ENCODE measurements around the gene HMG20B.
"Not testable (repeated sequence)": the region's sequence is repeated elsewhere in the genome, so short reads cannot be mapped to it uniquely, and the experiment has no call there.

The HMG20B gene

GRCh38 chr19:3572855-3573161, at the start of gene HMG20B:
TSS of gene HMG20B (plus strand) at chr19:3572944. CDS start at chr19:3573310, 366 bp downstream.
- no peak for DNase-seq

GRCh38 chr19:3523361-3524077, 49.2 kb upstream of the HMG20B start:
- no peak for DNase-seq

GRCh38 chr19:3524078-3524842, 48.5 kb upstream of the HMG20B start:
- DNase-seq, result no peak

GRCh38 chr19:3524904-3525451, 47.8 kb upstream of the HMG20B start:
- DNase-seq, result no peak

GRCh38 chr19:3526507-3527237, 46.1 kb upstream of the HMG20B start:
- no peak for DNase-seq

- DNase-seq, result no peak
Measured at GRCh38 chr19:3527238-3527910, 45.4 kb upstream of the HMG20B start.

GRCh38 chr19:3528080-3528479, 44.7 kb upstream of the HMG20B start:
- DNase-seq, result no peak

GRCh38 chr19:3528539-3529211, 44.1 kb upstream of the HMG20B start:
- DNase-seq, result no peak

GRCh38 chr19:3529299-3529698, 43.4 kb upstream of the HMG20B start:
- not testable (repeated sequence) for DNase-seq

- DNase-seq, result no peak
Measured at GRCh38 chr19:3530389-3530788, 42.4 kb upstream of the HMG20B start.

GRCh38 chr19:3531716-3532115, 41.0 kb upstream of the HMG20B start:
- DNase-seq, result no peak

- DNase-seq, result no peak
Measured at GRCh38 chr19:3532154-3532786, 40.5 kb upstream of the HMG20B start.

GRCh38 chr19:3533033-3533432, 39.7 kb upstream of the HMG20B start:
- no peak for DNase-seq

- DNase-seq, result no peak
Measured at GRCh38 chr19:3533563-3534216, 39.1 kb upstream of the HMG20B start.

GRCh38 chr19:3534375-3535234, 38.1 kb upstream of the HMG20B start:
- no peak for DNase-seq

GRCh38 chr19:3535235-3535535, 37.6 kb upstream of the HMG20B start:
- no peak for DNase-seq

GRCh38 chr19:3535563-3535965, 37.2 kb upstream of the HMG20B start:
- no peak for DNase-seq

GRCh38 chr19:3535981-3536380, 36.8 kb upstream of the HMG20B start:
- DNase-seq, result no peak

- DNase-seq, result no peak
Measured at GRCh38 chr19:3536429-3537100, 36.2 kb upstream of the HMG20B start.

GRCh38 chr19:3537101-3537437, 35.7 kb upstream of the HMG20B start:
- no peak for DNase-seq
